GM20000 (cell line): ENCODE data around the gene SYDE2.

Experiments used
- DNase-seq: peaks from one replicate; pipeline ENCODE4 v3.0.0; 2012; ENCODE audit warnings: low spot score
- TF ChIP-seq, protein P1 (sequence below): IDR thresholded peaks from 2 replicates; pipeline ENCODE4 v1.5.1; 2012; ENCODE audit warnings: mild to moderate bottlenecking, control low read depth; ENCODE audit errors: extremely low read depth, missing control alignments

Gene SYDE2

DNA sequence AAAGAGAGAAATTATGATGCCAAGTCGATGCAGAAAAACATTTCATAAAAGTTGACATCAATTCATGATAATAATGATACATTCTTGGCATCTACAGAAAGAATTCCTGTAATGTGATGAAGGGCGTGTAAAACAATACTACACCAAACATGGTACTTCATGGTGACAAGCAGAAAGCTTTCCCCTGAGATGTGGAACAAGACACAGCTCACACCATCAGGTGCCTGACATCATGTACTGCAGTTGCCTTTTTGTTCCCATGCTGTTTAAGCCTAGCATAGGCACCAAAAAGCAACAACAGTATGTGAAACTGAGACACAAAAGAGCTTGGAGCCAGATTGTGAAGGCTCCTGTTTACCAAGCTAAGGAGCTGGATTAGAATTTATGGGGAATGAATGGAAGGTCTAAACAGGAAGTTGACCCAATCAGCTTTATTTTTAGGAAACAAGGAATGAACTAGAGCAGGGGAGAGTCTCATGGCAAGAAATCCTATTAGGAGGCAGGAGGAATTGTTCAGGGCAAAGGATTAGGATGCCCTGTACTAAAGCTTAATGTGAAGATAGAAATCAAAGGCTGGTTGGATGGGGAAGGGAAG lies 67.2 kb downstream of the SYDE2 start:
- no peak for DNase-seq

DNA sequence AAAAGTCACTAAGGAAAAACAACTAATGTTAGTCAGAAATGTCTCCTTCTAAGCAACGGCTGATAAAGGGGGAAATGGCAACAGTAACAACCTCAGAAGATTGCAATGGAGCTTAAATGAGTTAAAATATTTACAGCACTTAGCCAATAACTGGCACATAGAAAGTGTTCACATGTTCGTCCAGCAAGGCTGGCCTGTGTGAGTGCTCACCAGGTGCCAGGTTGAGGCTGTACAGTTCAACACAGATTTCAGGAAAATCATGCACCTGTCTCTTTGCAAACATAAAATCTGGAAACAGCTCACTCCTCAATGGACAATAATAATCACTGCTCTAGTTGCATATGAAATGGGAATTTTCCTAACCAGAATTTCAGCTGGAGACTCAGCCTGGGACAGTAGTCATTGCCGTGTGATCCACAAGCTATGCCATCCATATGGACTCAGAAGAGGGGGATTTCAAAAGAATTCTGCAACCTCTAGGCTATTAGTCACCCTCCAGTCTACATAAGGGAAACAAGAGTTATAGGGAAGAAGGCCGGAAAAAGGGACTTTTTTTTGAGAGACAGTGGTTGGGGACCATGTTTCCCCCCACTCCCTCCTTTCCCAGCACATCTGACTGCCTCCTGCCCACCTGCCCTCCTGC lies 68.6 kb downstream of the SYDE2 start:
- no peak for DNase-seq
- TF ChIP-seq, protein P1, sequence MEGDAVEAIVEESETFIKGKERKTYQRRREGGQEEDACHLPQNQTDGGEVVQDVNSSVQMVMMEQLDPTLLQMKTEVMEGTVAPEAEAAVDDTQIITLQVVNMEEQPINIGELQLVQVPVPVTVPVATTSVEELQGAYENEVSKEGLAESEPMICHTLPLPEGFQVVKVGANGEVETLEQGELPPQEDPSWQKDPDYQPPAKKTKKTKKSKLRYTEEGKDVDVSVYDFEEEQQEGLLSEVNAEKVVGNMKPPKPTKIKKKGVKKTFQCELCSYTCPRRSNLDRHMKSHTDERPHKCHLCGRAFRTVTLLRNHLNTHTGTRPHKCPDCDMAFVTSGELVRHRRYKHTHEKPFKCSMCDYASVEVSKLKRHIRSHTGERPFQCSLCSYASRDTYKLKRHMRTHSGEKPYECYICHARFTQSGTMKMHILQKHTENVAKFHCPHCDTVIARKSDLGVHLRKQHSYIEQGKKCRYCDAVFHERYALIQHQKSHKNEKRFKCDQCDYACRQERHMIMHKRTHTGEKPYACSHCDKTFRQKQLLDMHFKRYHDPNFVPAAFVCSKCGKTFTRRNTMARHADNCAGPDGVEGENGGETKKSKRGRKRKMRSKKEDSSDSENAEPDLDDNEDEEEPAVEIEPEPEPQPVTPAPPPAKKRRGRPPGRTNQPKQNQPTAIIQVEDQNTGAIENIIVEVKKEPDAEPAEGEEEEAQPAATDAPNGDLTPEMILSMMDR, result no peak

More for the DNA sequence above, 67.2 kb downstream of the SYDE2 start:
- TF ChIP-seq, protein P1, result no peak

DNA sequence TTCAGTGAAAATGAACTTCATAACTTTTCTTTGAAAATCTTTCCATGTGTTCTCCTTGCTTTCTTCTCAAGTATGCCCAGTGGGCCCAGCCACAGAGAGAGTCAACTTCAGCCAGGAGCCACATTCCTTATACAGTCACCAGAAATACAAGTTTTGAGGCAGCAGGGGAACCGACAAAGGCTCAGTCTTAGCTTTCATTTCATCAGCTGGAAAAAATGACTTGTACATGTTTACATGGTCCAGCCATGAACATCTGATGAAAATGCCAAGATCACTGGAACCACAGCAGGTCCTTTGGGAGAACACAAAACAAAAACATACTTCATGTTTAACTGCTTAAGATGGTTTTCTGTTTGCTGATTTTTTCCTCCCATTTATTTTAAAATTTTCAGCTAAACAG lies 72.5 kb downstream of the SYDE2 start:
- no peak for DNase-seq
- TF ChIP-seq, protein P1, result no peak

DNA sequence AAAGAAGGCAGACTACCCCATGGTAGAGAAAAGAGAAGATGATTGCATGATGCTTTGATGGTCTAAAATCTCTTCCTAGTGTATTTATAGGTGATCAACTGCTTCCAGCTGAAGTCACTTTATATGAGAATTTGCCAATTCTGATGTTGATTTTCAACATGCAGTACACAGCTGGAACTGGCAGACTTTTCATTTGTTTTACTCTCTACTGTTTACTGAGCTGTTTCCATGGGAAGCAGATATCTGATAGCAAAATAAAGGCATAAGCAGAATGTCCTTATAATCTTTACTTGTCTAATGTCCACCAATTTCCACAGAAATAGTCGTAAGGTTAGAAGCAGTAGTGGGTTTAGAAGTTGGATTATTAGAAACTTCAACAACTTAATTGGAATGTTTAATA lies 74.9 kb downstream of the SYDE2 start:
- TF ChIP-seq, protein P1, result no peak
- DNase-seq, result no peak

DNA sequence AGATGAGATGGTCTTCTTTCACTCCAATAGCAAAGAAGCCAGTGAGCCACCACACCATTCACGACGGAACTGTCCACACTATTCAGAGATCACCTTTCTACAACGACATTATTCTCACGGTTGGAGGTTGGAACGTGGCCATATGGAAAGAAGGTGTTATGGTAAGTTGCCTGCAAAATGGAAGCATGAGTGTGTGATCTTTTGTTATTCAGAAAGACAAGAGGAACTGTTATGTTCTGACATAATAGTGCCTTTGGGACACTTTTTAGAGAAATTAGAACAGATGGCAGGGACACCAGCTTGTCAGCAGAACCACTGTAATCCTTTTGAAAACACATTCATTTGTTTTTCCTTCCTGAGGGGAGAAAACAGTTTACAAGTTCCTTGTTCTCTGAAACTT lies 76.7 kb downstream of the SYDE2 start:
- no peak for DNase-seq
- TF ChIP-seq, protein P1, result no peak

DNA sequence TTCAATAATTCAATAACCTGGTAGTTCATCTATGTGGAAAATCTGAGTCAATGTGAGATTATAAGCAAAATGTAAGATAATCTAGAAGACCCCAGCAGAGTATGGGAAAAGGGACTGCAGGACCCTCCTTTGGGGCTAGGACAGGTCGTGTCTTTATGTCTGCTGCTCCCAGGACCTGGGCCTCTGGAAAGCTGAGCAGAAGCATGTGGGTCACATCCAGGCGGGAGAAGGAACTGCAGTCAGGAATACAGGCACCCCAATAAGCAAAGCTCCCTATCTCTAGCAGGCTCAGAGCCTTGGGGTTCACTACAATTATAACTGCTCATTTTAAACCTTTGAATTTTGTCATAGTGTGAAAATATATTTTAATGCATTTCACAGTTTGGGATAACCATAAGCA lies 78.6 kb downstream of the SYDE2 start:
- TF ChIP-seq, protein P1, result no peak
- no peak for DNase-seq

DNA sequence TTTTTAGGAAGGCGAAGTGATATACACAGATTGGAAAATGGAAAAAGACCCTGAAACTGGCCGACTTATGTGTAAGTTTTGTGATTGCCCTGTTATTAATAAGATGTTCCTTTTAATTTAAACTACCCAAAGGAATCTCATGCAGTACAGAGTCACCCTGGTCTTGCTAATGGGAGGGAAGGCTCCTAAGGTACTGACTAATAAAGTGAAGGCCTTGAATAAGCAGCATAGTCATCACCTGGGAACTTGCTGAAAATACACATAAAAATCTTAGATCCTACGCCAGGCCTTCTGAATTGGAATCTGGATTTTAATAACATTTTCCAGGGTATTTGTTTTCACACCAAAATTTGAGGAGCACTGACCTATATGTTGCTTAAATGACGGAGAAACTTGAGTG lies 79.1 kb downstream of the SYDE2 start:
- TF ChIP-seq, protein P1, result no peak
- DNase-seq, result no peak
